HepG2 (cell line): ENCODE results near the gene ZKSCAN1. TPM values are rescaled to one million over a fixed set of nuclear protein-coding genes. Genes with fewer than 3 reads are reported as not detected.
A peak's percentile ranks its signal among the peaks of the same experiment; 100 is the strongest.

Experiments
- ASH2L ChIP-seq: fragments of 300-600, 200-600 bp; sonication (generic); IDR thresholded peaks from 2 replicates; pipeline ENCODE4 v1.7.0; 2017; ENCODE audit warnings: low read depth, mild to moderate bottlenecking, moderate library complexity, mixed read lengths, low read length; ENCODE audit not compliant: insufficient read length
- HMGXB3 ChIP-seq: sonication (generic); formaldehyde crosslinking; IDR thresholded peaks from 2 replicates; pipeline ENCODE4 v1.4.0; 2020; ENCODE audit warnings: missing genetic modification reagents, borderline replicate concordance
- RFXANK ChIP-seq: IDR thresholded peaks from 2 replicates; pipeline ENCODE4 v1.6.1; 2016
- SAP130 ChIP-seq: IDR thresholded peaks from 2 replicates; pipeline ENCODE4 v1.6.1; 2016; ENCODE audit warnings: low read depth
- TBP ChIP-seq: sonication (generic); formaldehyde crosslinking; IDR thresholded peaks from 2 replicates; pipeline ENCODE4 v1.5.0; 2020; ENCODE audit warnings: missing genetic modification reagents
- ZBTB40 ChIP-seq, 2 experiments: fragments of 450-650 bp in 1 of 2; sonication (generic) in 1 of 2; formaldehyde crosslinking in 1 of 2; IDR thresholded peaks; 2 replicates each; pipeline versions ENCODE4 v1.6.1 to v1.8.0; 2016 to 2022; ENCODE audit warnings: antibody characterized with exemption in 1 of 2, mild to moderate bottlenecking in 1 of 2, missing genetic modification reagents in 1 of 2
- ZNF451 ChIP-seq: sonication (generic); formaldehyde crosslinking; IDR thresholded peaks from 2 replicates; pipeline ENCODE4 v1.5.0; 2020; ENCODE audit warnings: mild to moderate bottlenecking, missing genetic modification reagents
- ZNF619 ChIP-seq: sonication (generic); formaldehyde crosslinking; IDR thresholded peaks from 2 replicates; pipeline ENCODE4 v1.4.0; 2020; ENCODE audit warnings: mild to moderate bottlenecking, missing genetic modification reagents
- ZNF710 ChIP-seq: sonication (generic); formaldehyde crosslinking; IDR thresholded peaks from 2 replicates; pipeline ENCODE4 v1.5.0; 2020; ENCODE audit warnings: mild to moderate bottlenecking, missing genetic modification reagents, borderline replicate concordance
- polyA plus RNA-seq, 8 experiments: library from polyadenylated mRNA; depleted of rRNA in 3 of 8; stranded (reverse) in 7 of 8; unstranded in 1 of 8; fragments of >200 nt; fragmentation: Illumina TruSeq in 4 of 8; extraction: Trizol in 4 of 8; gene quantifications; 2 replicates each; pipeline versions ENCODE4 v1.2.1 to v1.2.3, GENCODE V29; 2011 to 2016; ENCODE audit warnings: low read depth in 4 of 8, missing spikeins in 1 of 8, mixed read lengths in 1 of 8; ENCODE audit not compliant: insufficient read depth in 1 of 8
- total RNA-seq, 5 experiments: library from RNA; depleted of rRNA; stranded (reverse); fragments of >200 nt; fragmentation: Illumina TruSeq; extraction: Trizol; gene quantifications; 2 replicates each; pipeline ENCODE4 v1.2.3, GENCODE V29; 2016; ENCODE audit warnings: low read depth in 1 of 5

ZKSCAN1 gene
- total and polyA plus RNA-seq, 2 of the 13 experiments (the other 11 are each of a cell fraction or from before 2014, with no cell fraction given), result 46.4 to 60.6 TPM

GRCh38 chr7:100049441-100050291 is 34.3 kb downstream of the ZKSCAN1 start, which contains the start of gene ZSCAN21 (continued):
- TF ChIP-seq ZBTB40 (IDR thresholded peaks at IDR 0.05) (no peak), ZBTB40 (CRISPR knock-in tag; IDR thresholded peaks at IDR 0.05) (peak; percentile 62), HMGXB3 (CRISPR knock-in tag) (peak; percentile 35; the same call in 1 of the 2 replicates), ASH2L (peak; percentile 74), ZNF710 (CRISPR knock-in tag) (peak; percentile 77; the same call in 1 of the 2 replicates), TBP (CRISPR knock-in tag) (no peak), ZNF451 (CRISPR knock-in tag) (peak; percentile 61; the same call in 1 of the 2 replicates), SAP130 (CRISPR knock-in tag) (peak; percentile 87), RFXANK (no peak), ZNF619 (CRISPR knock-in tag) (no peak)
